ENCODE data around the gene SRRM4.
"Not testable (repeated sequence)": the region's sequence is repeated elsewhere in the genome, so short reads cannot be mapped to it uniquely, and the experiment has no call there.

The SRRM4 gene

DNA sequence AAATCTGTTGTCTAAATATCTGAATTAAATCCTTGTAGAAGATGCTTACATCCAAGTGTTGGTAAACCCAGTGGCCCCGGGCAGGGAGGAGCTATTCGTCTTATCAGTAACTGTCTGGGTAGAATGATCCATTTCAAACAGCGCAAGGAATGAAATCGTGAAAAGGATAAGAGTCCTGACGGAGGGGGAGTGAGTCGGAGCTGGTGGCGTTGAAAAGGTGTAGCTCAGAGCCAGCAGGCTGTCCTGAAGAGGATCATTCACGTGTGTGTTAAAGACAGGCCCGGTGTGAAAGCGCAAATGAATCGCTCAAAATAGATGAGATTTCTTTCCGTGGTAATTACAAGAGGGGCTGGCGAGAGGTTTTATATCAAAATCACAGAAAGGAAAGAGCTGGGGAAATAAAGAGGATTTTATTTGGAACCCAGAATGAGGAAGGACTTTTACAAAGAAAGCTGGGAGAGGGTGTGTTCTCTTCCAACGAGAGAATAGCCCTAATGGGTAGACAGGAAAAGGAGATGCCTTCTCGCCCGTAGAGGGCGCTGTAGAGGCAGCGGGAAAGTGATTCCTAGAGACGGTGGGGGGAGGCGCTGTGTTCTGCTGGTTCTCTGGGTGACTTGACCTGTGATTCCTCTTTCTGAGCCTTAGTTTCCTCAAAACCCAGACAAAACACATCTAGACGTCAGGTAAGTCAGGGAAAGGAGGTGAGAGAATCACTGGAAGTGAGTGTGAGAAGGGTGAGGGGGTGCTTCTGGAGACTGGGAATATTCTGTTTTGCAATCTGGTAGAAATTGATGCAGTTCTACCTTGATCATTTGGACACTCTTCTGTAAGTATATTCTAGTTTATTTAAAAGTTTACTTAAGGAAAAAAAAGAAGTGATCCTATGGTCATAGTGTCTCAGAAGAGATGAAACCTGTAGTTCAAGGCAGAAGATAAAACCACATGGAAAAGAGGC lies 39.3 kb downstream of the SRRM4 start:
- Mint-ChIP-seq H3K4me1 (no peaks in the 10 kb centered on the region), H3K4me3 (no peak overlapping the region), H3K27ac (no peak overlapping the region), H3K36me3 (no peaks in the 10 kb centered on the region), H3K9me3 (no peaks in the 10 kb centered on the region), H3K27me3 (no peaks in the 10 kb centered on the region)
- CTCF ChIA-PET, result interaction anchor here (0.7 to 0.9 kb wide), 3 partner anchors 9 to 43 kb away, joined by 3 read pairs; no protein-coding TSS in a partner anchor
- DNase-seq, result peak; percentile 24

DNA sequence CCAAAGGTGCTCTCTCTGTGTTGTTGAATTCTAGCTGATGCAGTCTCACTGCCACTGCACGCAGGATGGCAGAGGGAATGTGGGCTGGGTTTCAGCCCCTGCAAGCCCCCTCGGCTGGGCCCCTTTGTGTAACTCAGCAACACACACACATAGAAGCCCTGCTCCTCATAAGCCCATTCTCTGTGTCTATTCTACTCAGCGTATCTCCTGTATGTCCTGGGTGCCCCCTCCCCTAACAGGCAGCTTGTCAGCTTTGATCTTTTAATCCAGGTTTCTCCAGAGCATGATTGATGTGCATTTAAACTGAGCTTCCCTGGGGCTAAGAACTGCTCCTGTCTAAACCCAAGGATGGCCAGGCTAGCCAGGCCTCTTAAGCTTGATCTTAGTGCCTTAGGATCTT lies 43.0 kb downstream of the SRRM4 start:
- H3K27me3 Mint-ChIP-seq, result no peaks in the 10 kb centered on the region
- DNase-seq, result no peak
- H3K9me3 Mint-ChIP-seq, result peaks cover 5% of the 10 kb centered on the region
- no peak overlapping the region for H3K27ac Mint-ChIP-seq
- CTCF ChIA-PET, result interaction anchor here (0.7 to 1.6 kb wide), 2 partner anchors 12 to 44 kb away, joined by 4 to 5 read pairs; no protein-coding TSS in a partner anchor
- H3K36me3 Mint-ChIP-seq, result no peaks in the 10 kb centered on the region
- H3K4me3 Mint-ChIP-seq, result no peak overlapping the region
- H3K4me1 Mint-ChIP-seq, result no peaks in the 10 kb centered on the region

DNA sequence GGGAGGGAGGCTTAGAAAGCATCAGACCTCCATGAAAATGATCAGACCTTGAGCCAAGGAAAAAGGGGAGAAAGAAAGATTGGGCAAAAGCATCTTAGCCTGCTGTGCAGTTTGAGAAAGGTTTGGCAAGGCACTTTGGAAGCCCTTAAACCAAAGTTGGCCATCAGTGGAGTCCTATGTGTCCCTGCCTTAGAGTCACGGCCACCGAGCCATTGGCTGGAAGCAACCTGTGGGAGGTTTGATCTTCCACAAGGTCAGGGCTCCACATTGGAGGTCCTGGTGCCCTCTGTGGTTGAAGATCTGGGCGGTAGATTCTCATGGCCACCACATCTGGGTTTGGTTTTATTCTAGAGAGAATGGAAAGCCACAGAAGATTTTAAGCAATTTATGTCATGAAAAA lies 44.4 kb downstream of the SRRM4 start:
- H3K36me3 Mint-ChIP-seq, result no peaks in the 10 kb centered on the region
- H3K9me3 Mint-ChIP-seq, result peaks cover 5% of the 10 kb centered on the region

DNA sequence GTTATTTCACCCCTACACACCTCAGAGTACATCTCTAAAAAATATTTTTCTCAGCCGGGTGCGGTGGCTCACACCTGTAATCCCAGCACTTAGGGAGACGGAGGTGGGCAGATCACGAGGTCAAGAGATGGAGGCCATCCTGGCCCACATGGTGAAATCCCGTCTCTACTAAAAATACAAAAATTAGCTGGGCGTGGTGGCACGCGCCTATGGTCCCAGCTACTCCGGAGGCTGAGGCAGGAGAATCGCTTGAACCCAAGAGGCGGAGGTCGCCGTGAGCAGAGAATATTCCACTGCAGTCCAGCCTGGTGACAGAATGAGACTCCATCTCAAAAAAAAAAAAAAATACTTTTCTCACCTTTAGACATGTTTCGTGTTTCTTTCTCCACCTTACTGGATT lies 52.0 kb downstream of the SRRM4 start:
- H3K4me1 Mint-ChIP-seq, DNase-seq, H3K36me3 Mint-ChIP-seq, H3K27ac Mint-ChIP-seq, H3K4me3 Mint-ChIP-seq, H3K9me3 Mint-ChIP-seq, H3K27me3 Mint-ChIP-seq: not testable (repeated sequence)
- CTCF ChIA-PET, result interaction anchor here (0.5 to 1.0 kb wide), 2 partner anchors 13 to 629 kb away, joined by 3 read pairs; no protein-coding TSS in a partner anchor

More for the DNA sequence above, 44.4 kb downstream of the SRRM4 start:
- H3K4me1 Mint-ChIP-seq, result no peaks in the 10 kb centered on the region
- CTCF ChIA-PET, result no interaction called here
- no peak for DNase-seq
- H3K27ac Mint-ChIP-seq, result no peak overlapping the region
- H3K4me3 Mint-ChIP-seq, result no peak overlapping the region
- no peaks in the 10 kb centered on the region for H3K27me3 Mint-ChIP-seq

DNA sequence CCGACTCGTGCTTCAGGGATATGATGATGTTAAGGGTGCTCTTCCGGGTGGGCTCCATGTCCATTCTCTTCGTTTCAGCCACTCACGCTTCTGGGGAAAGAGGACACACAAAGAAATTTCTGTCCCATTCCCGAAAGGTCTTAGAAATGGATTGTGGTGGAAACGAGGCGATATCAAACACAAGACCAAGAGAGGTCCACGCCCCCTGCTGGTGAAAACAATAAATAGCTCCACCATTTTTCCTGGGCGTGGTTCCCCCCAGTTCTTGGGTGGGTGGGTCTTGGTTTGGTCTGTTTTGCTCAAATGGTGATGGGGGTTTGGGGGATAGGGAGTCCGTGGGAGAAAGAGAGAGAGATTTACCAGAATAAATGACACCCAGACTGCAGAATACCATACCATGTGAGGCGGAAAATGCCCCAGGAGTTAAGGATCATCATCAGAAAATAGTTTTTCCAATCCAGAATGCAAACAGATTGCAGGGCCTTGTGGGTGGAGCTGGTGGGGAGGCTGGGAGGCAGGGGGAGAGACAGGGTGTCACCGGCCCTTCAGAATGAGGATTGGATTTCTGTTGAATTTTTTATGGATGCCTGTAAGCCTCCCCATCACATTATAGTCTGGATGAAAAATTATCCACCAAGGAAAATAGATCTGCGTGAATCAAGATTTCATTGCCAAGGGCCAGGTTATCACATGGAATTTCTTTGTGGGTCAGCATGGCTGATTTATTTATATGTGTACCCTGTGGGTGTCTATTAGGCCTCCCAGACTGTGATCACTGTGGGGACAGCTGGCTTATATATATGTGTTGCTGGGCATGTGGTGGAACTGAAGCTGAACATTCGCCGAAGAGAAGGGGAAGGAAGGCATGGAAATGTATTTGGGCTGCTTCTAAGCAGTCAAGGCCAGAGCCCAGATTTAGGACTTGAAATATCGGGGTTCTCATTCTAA lies 55.8 kb downstream of the SRRM4 start:
- DNase-seq, result peak; percentile 30
- no peaks in the 10 kb centered on the region for H3K36me3 Mint-ChIP-seq
- no peaks in the 10 kb centered on the region for H3K4me1 Mint-ChIP-seq
- H3K27ac Mint-ChIP-seq, result no peak overlapping the region
- H3K4me3 Mint-ChIP-seq, result no peak overlapping the region
- no peaks in the 10 kb centered on the region for H3K9me3 Mint-ChIP-seq
- CTCF ChIA-PET, result interaction anchor here (0.7 to 1.6 kb wide), 7 partner anchors 13 to 917 kb away, joined by 3 to 5 read pairs (median 3); no protein-coding TSS in a partner anchor
- no peaks in the 10 kb centered on the region for H3K27me3 Mint-ChIP-seq

DNA sequence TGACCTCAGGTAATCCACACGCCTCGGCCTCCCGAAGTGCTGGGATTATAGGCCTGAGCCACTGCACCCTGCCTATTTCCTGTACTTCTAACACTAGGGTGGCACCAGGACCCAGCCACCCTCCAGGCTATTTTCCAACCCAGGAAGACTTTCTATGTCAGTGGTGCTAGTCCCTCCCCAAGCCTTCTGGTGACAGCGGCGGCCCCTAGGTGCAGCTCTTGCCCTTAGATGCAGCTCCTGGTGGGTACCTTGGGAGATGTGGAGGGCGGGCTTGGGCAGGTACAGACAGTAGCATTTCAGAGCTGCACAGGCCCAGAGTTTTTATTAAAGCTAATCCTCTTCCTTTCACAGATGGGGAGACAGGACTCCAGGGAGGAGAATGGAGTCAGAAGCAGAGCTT lies 62.8 kb downstream of the SRRM4 start:
- no peak for DNase-seq
- H3K4me1 Mint-ChIP-seq, result no peaks in the 10 kb centered on the region
- CTCF ChIA-PET, result interaction anchor here (0.6 kb wide), 1 partner anchor 69 kb away, joined by 3 read pairs; no protein-coding TSS in a partner anchor
- H3K27ac Mint-ChIP-seq, result no peak overlapping the region
- H3K36me3 Mint-ChIP-seq, result no peaks in the 10 kb centered on the region
- H3K4me3 Mint-ChIP-seq, result no peak overlapping the region
- H3K27me3 Mint-ChIP-seq, result no peaks in the 10 kb centered on the region
- peaks cover 2% of the 10 kb centered on the region for H3K9me3 Mint-ChIP-seq

DNA sequence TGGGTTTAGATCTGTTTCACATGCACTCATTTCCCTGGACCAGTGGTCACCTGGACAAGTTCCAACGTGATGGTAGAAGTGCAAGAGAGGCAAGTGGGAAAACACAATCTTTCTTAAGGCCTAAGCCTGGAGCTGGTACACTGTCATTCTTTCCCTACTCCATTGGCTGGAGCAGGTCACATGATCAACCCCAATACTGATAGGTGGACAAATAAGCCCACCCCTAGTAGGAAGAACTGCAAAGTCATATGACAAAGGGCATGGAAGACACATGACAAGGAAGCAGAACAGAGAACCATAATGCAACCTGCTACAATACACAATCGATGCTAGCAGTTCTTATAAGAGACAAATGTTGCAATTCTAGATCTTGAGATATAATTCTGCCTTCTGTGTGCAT lies 66.3 kb downstream of the SRRM4 start:
- Mint-ChIP-seq H3K4me3 (no peak overlapping the region), H3K27ac (no peak overlapping the region), H3K9me3 (peaks cover 6% of the 10 kb centered on the region), H3K4me1 (no peaks in the 10 kb centered on the region), H3K27me3 (no peaks in the 10 kb centered on the region), H3K36me3 (no peaks in the 10 kb centered on the region)
- no peak for DNase-seq
- CTCF ChIA-PET, result no interaction called here

DNA sequence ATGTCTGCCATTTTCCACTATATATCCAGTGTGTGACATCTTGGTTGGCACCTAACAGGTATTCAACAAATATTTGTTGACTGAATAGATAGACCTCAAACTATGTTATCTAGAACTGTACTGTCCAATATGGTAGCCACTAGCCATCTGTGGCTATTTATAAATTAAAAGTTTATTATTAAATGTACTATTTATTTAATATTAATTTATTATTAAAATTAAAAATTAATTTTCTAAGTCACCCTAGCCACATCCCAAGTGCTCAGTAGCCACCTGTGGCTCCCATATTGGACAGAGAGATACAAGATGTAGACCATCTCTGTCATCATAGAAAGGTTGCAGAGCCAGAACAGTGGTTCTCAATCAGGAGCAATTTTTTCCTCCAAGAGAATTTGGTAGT lies 69.3 kb downstream of the SRRM4 start:
- H3K27ac Mint-ChIP-seq, result no peak overlapping the region
- no peak for DNase-seq
- no peaks in the 10 kb centered on the region for H3K4me1 Mint-ChIP-seq
- no peaks in the 10 kb centered on the region for H3K36me3 Mint-ChIP-seq
- no peak overlapping the region for H3K4me3 Mint-ChIP-seq
- H3K27me3 Mint-ChIP-seq, result no peaks in the 10 kb centered on the region
- CTCF ChIA-PET, result interaction anchor here (0.9 kb wide), 1 partner anchor 13 kb away, joined by 3 read pairs; no protein-coding TSS in a partner anchor
- peaks cover 6% of the 10 kb centered on the region for H3K9me3 Mint-ChIP-seq

DNA sequence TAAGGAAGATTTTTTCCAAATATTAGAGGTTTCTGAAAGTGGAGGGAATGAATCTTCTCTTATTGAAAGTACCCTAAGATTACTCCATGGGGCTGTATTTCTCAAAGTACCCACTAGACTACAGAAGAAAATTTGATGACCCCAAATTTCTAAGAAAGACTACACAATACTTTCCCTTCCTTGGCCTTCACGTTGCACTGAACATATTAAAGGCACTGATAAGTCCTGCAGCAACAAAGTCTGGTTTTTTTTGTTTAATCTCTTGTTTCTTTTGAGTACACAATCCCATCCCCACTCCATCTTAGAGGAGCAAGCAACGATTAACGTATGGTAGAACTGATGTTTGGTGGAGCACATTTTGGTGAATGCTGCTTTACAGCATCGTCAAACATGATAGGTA lies 70.1 kb downstream of the SRRM4 start:
- peaks cover 6% of the 10 kb centered on the region for H3K9me3 Mint-ChIP-seq
- H3K4me3 Mint-ChIP-seq, result no peak overlapping the region
- no peak for DNase-seq
- CTCF ChIA-PET, result no interaction called here
- H3K4me1 Mint-ChIP-seq, result no peaks in the 10 kb centered on the region
- no peak overlapping the region for H3K27ac Mint-ChIP-seq
- H3K36me3 Mint-ChIP-seq, result no peaks in the 10 kb centered on the region
- H3K27me3 Mint-ChIP-seq, result no peaks in the 10 kb centered on the region

DNA sequence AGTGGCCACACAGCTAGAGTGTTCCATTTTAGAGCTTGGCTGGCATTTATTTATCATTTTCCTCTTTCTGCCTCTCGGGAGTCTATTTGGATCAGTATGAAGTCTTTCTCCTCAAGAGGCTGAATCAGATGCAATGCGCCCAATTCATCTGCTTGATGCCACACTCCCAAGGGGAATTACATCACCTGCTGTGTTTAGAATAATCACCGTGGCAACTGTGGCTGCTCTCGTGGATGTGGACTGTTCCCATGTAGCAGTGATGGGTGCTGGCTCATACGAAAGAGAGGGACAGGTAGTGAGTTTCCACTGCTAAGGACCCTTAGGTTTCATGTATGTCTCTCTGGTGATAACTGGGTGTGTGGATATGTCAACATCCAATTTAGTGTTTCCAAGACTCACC lies 70.7 kb downstream of the SRRM4 start:
- Mint-ChIP-seq H3K4me3 (no peak overlapping the region), H3K9me3 (peaks cover 4% of the 10 kb centered on the region), H3K36me3 (no peaks in the 10 kb centered on the region), H3K27me3 (no peaks in the 10 kb centered on the region), H3K27ac (no peak overlapping the region), H3K4me1 (no peaks in the 10 kb centered on the region)
- no peak for DNase-seq
- CTCF ChIA-PET, result no interaction called here

DNA sequence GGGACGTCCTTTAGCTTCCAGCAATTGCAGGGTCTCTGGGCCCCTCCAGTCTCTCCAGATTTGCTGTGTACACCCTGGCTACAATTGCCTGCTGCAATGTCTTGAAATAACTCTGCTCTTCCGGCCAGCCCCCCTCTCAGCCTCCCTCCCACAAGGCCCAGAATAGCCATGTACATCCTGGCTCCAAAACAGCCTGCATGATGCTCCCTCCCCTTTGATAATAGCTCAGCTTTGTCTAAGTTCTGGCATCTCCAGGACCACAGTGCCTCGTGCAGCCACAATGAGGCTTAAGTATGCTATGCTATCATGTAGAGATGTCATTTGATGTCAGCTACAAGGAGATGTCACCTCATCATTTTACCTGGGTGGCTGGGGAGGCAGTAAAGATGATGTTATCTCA lies 74.6 kb downstream of the SRRM4 start:
- H3K27ac Mint-ChIP-seq, result no peak overlapping the region

DNA sequence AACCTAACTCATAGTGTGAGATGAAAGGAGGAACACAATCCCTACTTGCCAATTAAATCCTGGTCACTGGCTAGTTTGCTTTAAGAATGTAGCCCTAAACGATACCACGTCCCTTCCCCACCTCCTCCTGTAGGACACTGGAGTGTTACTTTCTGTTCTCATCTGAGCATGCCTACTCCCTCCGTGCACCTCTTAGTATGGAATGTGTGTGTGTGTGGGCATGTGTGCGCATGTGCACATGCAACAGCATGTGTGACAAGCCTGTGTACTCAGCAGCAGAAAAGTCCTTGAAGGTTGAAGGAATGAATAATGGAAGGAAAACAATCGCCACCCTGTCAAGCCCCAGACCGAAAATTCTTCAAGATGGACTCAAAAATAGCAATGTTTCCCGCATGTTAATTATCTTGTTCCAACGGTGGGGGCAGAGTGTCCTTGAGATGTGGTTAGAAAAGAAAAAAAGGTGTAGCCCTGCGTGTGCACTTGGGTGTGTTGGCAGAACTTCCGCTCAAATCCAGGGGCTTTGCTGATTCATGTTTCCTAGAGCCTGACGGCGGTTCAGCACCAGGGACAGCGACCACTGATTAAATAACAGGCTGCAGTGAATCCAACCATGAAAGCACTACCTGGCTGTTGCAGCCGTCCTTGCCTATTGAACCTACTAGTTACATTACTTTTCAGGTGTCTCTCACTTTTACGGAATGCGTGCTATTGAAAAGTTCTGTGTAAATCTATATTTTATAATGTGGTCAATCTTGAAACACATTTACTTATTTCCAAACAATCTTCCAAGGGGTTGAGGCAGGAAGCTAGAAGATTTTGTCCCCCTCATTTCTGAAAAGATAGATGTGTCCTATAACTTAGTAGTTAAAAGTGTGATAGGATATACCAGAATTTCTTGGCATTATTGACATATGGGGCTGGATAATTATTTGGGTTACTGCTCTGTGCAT lies 79.8 kb downstream of the SRRM4 start:
- H3K27ac Mint-ChIP-seq, result no peak overlapping the region
- no peaks in the 10 kb centered on the region for H3K4me1 Mint-ChIP-seq
- H3K36me3 Mint-ChIP-seq, result no peaks in the 10 kb centered on the region
- no peak overlapping the region for H3K4me3 Mint-ChIP-seq
- CTCF ChIA-PET, result no interaction called here
- H3K27me3 Mint-ChIP-seq, result no peaks in the 10 kb centered on the region
- peaks cover 2% of the 10 kb centered on the region for H3K9me3 Mint-ChIP-seq
- DNase-seq, result peak; percentile 72

More for the DNA sequence above, 74.6 kb downstream of the SRRM4 start:
- H3K36me3 Mint-ChIP-seq, result no peaks in the 10 kb centered on the region
- H3K27me3 Mint-ChIP-seq, result no peaks in the 10 kb centered on the region
- no peak for DNase-seq
- peaks cover 3% of the 10 kb centered on the region for H3K9me3 Mint-ChIP-seq
- CTCF ChIA-PET, result no interaction called here
- H3K4me3 Mint-ChIP-seq, result no peak overlapping the region
- H3K4me1 Mint-ChIP-seq, result no peaks in the 10 kb centered on the region

DNA sequence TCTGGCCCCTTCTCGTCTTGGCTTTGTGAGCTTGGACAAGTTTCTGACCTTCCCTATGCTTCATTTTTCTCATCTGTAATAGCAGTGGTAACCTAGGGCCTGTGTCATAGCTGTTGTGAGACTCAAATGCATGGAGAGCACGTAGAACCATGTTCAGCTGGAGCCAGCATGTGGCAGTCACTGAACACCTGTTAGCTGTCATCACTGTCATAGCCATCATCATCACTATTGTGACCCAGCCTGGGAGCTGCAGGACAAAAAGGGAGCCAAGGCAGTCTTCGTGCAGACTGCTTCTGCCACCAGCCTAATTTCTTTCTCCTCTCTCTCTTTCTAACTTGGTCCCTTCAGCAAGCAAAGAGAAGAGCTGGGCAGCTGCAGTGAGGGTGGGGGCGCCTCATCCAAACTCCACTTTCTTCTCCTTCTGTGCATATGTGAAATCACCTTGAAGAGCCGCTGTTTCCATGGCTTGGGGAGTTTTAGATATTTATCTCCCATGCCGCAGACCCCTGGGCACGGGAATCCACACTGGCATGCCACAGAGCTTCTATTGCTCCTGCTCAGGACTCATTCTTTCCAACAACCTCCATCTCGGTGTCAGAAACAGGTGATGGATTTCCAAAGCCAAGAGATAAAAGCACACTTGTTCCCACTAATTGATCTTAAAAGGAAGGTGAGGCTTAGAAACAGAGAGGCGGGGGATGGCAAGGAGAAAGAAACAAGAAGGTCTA lies 87.0 kb downstream of the SRRM4 start:
- no peak overlapping the region for H3K4me3 Mint-ChIP-seq
- DNase-seq, result no peak
- no peaks in the 10 kb centered on the region for H3K27me3 Mint-ChIP-seq
- H3K4me1 Mint-ChIP-seq, result no peaks in the 10 kb centered on the region
- CTCF ChIA-PET, result interaction anchor here (0.6 kb wide), 1 partner anchor 44 kb away, joined by 4 read pairs; no protein-coding TSS in a partner anchor
- no peaks in the 10 kb centered on the region for H3K36me3 Mint-ChIP-seq
- no peak overlapping the region for H3K27ac Mint-ChIP-seq
- no peaks in the 10 kb centered on the region for H3K9me3 Mint-ChIP-seq
